ENCODE results near the gene ATP5PD.
"Not testable (repeated sequence)": the region's sequence is repeated elsewhere in the genome, so short reads cannot be mapped to it uniquely, and the experiment has no call there.

Gene ATP5PD

DNA sequence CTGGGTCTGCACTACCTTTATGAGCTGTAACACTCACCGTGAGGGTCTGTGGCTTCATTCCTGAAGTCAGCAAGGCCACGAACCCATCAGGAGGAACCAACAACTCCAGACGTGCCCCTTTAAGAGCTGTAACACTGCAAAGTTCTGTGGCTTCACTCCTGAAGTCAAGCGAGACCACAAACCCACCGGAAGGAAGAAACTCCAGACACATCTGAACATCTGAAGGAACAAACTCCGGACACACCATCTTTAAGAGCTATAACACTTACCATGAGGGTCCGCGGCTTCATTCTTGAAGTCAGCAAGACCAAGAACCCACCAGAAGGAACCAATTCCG lies 21.4 kb downstream of the ATP5PD start:
- DNase-seq (ENCODE audit: low read depth in 1 of 2, low spot score in 1 of 2) = not testable (repeated sequence)

DNA sequence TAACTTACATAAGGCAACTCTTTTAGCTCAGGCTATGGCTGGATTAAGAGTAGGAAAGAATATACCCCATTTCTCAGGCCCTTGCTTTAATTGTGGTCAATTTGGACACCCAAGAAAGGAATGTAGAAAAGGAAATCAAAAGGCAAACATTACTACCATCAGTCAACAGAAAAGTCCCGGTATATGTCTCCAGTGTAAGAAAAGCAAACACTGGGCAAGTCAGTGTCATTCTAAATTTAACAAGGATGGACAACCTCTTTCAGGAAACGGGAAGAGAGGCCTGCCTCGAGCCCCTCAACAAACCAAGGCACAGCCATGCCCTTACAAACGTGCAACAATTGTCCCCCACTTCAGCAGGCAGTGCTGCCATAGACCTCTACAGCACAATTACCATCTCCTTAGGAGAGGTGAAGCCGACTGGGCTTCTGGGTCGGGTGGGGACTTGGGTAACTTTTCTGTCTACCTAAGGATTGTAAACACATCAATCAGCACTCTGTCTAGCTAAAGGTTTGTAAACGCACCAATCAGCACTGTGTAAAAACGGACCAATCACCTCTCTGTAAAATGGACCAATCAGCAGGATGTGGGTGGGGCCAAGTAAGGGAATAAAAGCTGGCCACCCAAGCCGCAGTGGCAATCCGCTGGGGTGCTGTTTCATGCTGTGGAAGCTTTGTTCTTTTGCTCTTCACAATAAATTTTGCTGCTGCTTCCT lies 21.9 kb downstream of the ATP5PD start:
- no peak for DNase-seq (ENCODE audit: low read depth in 1 of 2, low spot score in 1 of 2)

DNA sequence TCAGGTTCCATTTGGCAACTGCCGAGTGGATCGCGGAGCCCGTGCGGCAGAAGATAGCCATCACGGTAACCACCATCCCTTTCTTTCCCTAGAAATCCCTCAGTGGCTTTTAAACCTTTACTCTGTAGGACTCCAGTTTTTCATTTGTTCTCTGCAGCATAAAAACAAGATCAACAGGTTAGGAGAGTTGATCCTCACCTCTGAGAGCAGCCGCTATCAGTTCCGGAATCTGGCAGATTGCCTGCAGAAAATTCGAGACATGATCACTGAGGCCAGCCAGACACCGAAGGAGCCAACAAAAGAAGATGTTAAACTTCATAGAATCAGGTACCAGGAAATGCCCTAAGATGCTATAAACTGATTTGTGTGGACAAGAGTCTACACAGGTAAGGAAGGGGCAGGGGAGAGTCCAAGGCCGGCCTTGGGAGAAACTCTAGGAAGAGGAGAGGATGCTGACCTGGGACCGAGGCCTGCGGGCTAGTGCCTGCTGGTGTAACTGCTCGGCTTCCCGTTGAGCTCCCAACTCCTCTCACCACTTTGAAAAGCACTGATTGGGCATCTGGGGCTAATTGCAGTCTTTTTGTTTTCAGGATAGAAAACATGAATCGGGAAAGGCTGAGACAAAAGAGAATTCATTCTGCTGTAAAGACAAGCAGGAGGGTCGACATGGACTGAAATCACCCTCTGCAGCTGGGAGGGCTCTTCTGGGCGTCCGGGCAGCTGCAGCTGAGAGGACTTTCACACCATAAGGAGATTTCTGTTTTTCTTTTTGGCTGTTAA lies 26.2 kb downstream of the ATP5PD start:
- no peak for DNase-seq (ENCODE audit: low read depth in 1 of 2, low spot score in 1 of 2)

DNA sequence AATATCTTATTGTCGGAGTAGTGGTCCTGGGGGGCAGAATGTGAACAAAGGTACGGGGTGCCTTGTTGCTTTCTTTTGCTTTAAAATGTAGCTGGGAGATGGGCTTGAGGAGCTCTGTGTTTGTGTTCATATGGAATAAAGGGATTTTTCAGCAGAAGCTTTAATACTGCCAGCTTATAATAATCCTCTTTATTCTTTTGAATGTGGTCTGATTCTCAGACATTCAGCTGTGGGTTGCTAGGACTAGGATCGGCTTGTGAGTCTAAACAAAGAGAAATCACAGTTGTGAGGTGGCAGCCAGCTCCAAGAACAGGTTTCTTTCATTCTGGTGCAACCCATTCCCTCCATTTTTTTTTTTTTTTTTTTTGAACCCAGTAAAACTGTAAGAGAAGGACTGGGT lies 27.1 kb downstream of the ATP5PD start:
- no peak for DNase-seq (ENCODE audit: low read depth in 1 of 2, low spot score in 1 of 2)

DNA sequence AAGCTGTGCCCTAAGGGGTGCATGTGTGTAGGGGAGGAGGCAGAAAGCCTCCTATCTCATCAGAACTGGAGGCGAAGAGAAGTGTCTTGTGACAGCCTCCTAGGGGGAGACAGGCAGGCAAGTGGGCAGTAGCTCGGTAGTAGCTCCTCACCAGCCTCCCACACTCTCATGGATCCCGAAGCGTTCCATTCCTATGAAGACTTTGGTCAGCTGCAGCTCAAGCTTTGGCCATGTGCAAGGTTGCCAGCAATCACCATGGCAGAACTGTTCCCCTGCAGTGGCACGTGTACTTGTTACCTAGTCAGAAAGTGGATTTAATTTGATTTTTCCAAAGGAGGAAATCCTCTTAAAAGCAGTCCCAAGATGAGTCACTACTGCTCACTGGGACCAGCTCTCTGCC lies 27.6 kb downstream of the ATP5PD start:
- no peak for DNase-seq (ENCODE audit: low read depth in 1 of 2, low spot score in 1 of 2)

DNA sequence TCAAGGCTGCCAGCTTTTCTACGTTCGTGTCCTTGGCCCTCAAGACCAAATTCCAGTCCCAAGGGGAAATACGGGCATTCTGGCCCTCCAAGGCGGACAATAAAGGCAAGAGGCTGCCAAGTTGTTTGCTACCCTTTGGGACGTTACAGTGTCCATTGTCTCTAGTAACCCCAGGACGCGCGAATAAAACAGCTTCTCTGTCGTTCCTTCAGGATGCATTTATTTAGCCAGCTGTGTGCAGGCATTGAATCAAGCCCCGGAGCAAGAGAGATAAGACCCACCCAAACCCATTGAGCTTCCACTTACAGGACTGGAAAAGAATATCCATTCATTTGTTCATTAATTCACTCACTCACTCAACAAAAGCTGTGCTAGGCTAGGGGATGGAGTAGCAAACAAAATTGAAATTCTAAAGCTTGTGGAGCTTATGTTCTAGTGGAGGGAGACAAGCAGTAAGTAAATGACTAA lies 33.6 kb downstream of the ATP5PD start:
- no peak for DNase-seq (ENCODE audit: low read depth in 1 of 2, low spot score in 1 of 2)

- DNase-seq (ENCODE audit: low read depth in 1 of 2, low spot score in 1 of 2) = peak; percentile 70 to 74
Measured at GRCh38 chr17:75012346-75013091, 34.2 kb downstream of the ATP5PD start, which contains the start of gene MRPL58. Gene MRPL58 (plus strand): TSS chr17:75012670. CDS start chr17:75012687, 17 bp downstream.

DNA sequence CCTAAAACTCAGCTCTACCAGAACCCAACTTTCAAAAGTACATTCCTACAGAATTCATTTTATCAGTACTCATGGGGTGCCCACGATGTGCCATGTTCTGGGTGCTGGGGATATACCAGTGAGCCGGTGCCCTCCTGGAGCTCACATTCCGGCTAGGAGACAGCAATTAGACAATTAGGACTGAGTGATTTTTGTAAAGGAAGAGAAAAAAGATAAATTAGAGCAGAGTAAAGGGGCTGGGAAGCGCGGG lies 34.7 kb downstream of the ATP5PD start:
- DNase-seq (ENCODE audit: low read depth in 1 of 2, low spot score in 1 of 2) = no peak

GRCh38 chr17:75011401-75012095 lies 35.2 kb downstream of the ATP5PD start:
- no peak for DNase-seq (ENCODE audit: low read depth in 1 of 2, low spot score in 1 of 2)

- DNase-seq (ENCODE audit: low read depth in 1 of 2, low spot score in 1 of 2) = no peak
Measured at GRCh38 chr17:75010683-75011400, 35.9 kb downstream of the ATP5PD start.

DNA sequence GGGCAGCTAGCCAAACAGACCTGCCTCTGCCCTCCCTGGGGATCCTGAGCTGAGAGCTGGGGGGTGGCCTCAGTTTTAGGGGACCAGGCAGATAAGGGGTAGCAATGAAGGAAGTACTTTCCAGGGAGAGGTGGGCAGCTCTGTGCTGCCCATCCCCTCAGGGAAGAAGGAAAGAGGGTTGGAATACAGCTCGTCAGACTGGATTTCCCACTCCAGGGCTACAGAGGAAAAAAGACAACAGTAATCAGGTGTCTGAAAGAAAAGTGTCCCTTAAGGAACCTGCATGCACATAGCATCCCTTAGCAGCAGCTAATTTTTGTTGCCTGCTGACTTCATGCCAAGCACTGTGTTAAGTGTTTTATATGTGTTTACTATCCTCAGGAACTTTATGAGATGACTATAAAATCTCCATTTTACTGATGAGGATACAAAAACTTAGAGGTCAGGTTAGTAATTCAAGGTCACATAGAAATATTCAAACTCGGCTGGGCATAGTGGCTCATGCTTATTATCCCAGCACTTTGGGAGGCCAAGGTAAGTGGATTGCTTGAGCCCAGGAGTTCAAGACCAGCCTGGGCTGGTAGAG lies 37.5 kb downstream of the ATP5PD start:
- DNase-seq (ENCODE audit: low read depth in 1 of 2, low spot score in 1 of 2) = no peak

DNA sequence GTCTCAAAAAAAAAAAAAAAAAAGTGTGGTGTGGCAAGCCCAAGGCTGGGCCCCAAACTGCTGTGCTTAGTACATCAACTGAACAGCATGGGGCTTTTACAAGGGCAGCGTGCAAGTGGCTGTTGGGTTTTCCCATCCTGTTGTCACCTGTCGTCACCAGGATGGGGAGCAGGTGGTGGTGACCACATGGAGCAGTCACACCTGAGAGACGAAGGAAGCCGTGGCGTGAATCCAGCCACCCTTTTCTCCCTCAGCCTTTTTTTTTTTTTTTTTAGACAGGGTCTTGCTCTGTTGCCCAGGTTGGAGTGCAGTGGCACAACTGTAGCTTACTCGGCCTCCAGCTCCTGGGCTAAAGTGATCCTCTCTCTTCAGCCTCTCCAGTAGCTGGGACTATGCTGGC lies 38.4 kb downstream of the ATP5PD start:
- DNase-seq (ENCODE audit: low read depth in 1 of 2, low spot score in 1 of 2) = no peak

DNA sequence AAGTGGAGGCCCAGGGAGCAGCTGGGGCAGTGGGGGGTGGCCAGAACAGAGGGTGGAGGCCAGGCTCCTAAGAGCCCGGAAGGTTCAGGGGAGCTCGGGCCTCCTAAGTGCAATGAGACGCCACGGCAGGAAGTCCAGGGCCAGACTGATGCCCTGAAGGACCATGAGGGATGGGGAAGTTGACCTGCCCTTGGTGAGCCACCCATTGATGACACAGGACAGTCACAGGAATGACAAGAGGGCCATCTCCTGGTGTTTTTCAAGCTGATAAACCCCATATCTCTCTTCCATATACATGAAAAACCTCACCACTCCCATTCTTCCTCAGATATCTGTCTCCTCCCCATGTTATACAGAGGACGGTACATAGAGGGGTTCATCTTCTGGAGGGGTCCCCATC lies 40.1 kb downstream of the ATP5PD start:
- DNase-seq (ENCODE audit: low read depth in 1 of 2, low spot score in 1 of 2) = no peak

GRCh38 chr17:75006084-75006483 lies 40.7 kb downstream of the ATP5PD start:
- not testable (repeated sequence) for DNase-seq (ENCODE audit: low read depth in 1 of 2, low spot score in 1 of 2)

DNA sequence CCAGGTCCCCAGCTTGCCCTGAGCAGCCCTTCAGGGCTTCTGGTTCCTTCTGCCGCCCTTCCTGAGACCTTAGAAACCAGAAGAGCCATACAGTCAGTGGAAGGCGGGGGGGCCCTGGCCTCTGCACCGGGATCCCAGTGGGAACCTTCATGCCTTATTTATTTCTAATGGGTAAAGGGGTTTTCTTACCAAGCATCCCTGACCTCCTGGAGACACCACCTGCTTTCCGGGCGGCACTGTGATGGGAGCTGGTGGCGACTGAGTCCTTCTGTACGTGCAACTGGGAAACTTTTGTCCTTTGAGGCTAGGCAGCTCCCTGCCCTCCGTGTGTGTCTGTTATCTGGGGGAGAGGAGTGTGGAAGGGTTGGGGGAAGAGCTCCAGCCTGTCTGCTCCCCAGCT lies 41.5 kb downstream of the ATP5PD start:
- no peak for DNase-seq (ENCODE audit: low read depth in 1 of 2, low spot score in 1 of 2)

GRCh38 chr17:75004371-75004770 lies 42.4 kb downstream of the ATP5PD start:
- DNase-seq (ENCODE audit: low read depth in 1 of 2, low spot score in 1 of 2) = no peak

DNA sequence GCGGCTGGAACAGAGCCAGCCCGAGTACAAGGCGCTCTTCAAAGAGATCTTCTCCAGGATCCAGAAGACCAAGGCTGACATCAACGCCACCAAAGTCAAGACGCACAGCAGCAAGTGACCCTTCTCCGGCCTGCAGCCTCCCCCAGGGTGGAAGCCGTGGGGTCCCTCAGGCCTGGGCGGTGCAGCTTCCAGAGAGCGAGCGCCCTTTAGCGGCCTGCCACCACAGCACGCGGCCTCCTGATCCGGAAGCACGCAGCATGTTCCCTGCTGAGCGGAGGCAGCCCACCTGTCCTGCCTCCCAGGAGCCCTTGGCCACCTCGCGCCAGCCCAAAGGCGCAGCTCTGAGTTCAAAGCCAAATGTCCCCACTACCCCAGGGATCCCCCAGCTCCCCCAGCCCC lies 42.8 kb downstream of the ATP5PD start:
- DNase-seq (ENCODE audit: low read depth in 1 of 2, low spot score in 1 of 2) = no peak

DNA sequence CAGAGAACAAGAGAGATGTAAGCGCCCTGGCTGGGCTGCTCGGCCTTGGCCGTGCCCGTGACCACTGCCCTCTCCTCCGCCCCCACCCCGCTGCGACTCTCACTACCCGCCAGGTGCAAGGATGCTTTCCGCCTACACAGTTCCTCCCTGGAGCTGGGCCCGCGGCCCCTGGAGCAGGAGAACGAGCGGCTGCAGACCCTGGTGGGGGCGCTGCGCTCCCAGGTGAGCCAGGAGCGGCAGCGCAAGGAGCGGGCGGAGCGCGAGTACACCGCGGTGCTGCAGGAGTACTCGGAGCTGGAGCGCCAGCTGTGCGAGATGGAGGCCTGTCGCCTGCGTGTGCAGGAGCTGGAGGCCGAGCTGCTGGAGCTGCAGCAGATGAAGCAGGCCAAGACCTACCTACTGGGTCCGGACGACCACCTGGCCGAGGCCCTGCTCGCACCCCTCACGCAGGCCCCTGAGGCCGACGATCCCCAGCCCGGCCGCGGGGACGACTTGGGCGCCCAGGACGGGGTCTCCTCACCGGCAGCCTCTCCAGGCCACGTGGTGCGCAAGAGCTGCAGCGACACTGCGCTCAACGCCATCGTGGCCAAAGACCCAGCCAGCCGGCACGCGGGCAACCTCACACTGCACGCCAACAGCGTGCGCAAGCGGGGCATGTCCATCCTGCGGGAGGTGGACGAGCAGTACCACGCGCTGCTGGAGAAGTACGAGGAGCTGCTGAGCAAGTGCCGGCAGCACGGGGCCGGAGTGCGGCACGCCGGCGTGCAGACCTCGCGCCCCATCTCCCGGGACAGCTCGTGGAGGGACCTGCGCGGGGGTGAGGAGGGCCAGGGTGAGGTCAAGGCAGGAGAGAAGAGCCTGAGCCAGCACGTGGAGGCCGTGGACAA lies 43.5 kb downstream of the ATP5PD start:
- no peak for DNase-seq (ENCODE audit: low read depth in 1 of 2, low spot score in 1 of 2)

All from activated CD4-positive, alpha-beta T cell treated with anti-CD3 and anti-CD28 coated beads, Interleukin-2, amount 50 U/mL, for 24 hours (primary cell).